ENCODE results near the gene SOX8. TPM values are rescaled to one million over a fixed set of nuclear protein-coding genes. Genes with fewer than 3 reads are reported as not detected.

The SOX8 gene
- total and polyA plus RNA-seq, 2 experiments from 2014 or later = 5.7 to 26.2 TPM

DNA sequence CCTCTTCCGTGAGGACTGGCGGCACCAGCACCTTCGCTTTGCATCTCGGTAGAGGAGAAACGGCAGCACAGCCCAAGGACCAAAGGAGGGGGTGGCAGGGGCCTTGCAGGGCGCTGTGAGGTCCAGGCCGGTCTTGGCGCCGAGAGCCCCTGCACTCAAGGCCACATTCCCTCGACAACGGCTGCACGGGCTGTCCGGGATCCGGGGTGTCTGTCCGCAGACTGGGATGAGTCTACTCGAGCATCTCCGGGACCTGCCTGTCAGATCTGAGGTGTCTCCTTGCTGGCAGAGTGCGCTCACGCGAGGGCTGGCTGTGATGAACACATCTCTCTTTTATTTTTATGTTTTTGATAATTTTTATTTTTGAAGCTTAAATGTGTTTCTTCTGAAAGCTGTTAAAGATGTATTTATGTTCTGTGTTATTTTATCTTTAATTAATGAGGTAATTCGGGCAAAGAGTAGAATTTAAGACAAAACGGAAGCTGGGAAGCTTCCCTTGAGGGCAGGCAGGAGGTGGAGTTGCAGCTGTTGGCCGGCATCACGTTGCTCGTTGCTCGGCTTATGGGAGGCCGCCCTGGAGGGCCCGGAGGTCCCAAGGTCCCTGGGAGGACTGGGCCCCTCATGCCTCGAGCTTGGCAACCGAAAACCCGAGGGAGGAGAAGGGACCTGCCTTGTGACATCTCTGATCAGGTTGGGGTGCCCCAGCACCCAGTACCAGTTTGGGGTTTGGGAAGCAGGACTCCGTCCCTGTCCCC is 4.3 kb downstream of the SOX8 start:
- Histone ChIP-seq H4K20me1 (replicated peaks; ENCODE audit: insufficient read depth) (no peaks in the 10 kb centered on the region; the same call in 1 of the 2 replicates), H3K4me1 (ENCODE audit: insufficient read depth) (no peaks in the 10 kb centered on the region), H3K4me2 (no peak overlapping the region), H3K79me2 (replicated peaks; ENCODE audit: insufficient read depth) (no peaks in the 10 kb centered on the region), H3K27me3 (ENCODE audit: insufficient read depth) (peaks cover 13% of the 10 kb centered on the region), H3K36me3 (ENCODE audit: insufficient read depth) (no peaks in the 10 kb centered on the region), H2AFZ (no peak overlapping the region), H3K27ac (ENCODE audit: low read depth) (no peak overlapping the region), H3F3A (replicated peaks; ENCODE audit: low read depth) (no peaks in the 10 kb centered on the region), H3K4me3 (no peak overlapping the region), H3K9me2 (ENCODE audit: insufficient read depth) (no peaks in the 10 kb centered on the region)
- DNase-seq (ENCODE audit: low spot score) (no peak), ATAC-seq (no peak)
- Mint-ChIP-seq H3K4me1 (peaks cover 4% of the 10 kb centered on the region; the same call in 2 of the 3 replicates), H3K4me3 (no peak overlapping the region; the same call in 2 of the 3 replicates), H3K27me3 (ENCODE audit: insufficient read depth, low read depth, poor library complexity) (peaks cover 13% of the 10 kb centered on the region), H3K27ac (no peak overlapping the region), H3K36me3 (ENCODE audit: low read depth) (peaks cover 3% of the 10 kb centered on the region; the same call in 1 of the 3 replicates), H3K9me3 (no peaks in the 10 kb centered on the region)
- TF ChIP-seq JUNB (IDR thresholded peaks at IDR 0.05; ENCODE audit: unreplicated experiment) (no peak), NANOG (IDR thresholded peaks at IDR 0.05; ENCODE audit: borderline replicate concordance) (no peak), STAT1 (IDR thresholded peaks at IDR 0.05; ENCODE audit: unreplicated experiment) (no peak), ZNF114 (CRISPR knock-in tag; IDR thresholded peaks at IDR 0.05) (no peak), EZH2phosphoT487 (IDR thresholded peaks at IDR 0.05; ENCODE audit: unreplicated experiment) (no peak), POLR2AphosphoS5 (IDR thresholded peaks at IDR 0.05; ENCODE audit: low read depth) (no peak)
- TF ChIP-seq, protein P1, sequence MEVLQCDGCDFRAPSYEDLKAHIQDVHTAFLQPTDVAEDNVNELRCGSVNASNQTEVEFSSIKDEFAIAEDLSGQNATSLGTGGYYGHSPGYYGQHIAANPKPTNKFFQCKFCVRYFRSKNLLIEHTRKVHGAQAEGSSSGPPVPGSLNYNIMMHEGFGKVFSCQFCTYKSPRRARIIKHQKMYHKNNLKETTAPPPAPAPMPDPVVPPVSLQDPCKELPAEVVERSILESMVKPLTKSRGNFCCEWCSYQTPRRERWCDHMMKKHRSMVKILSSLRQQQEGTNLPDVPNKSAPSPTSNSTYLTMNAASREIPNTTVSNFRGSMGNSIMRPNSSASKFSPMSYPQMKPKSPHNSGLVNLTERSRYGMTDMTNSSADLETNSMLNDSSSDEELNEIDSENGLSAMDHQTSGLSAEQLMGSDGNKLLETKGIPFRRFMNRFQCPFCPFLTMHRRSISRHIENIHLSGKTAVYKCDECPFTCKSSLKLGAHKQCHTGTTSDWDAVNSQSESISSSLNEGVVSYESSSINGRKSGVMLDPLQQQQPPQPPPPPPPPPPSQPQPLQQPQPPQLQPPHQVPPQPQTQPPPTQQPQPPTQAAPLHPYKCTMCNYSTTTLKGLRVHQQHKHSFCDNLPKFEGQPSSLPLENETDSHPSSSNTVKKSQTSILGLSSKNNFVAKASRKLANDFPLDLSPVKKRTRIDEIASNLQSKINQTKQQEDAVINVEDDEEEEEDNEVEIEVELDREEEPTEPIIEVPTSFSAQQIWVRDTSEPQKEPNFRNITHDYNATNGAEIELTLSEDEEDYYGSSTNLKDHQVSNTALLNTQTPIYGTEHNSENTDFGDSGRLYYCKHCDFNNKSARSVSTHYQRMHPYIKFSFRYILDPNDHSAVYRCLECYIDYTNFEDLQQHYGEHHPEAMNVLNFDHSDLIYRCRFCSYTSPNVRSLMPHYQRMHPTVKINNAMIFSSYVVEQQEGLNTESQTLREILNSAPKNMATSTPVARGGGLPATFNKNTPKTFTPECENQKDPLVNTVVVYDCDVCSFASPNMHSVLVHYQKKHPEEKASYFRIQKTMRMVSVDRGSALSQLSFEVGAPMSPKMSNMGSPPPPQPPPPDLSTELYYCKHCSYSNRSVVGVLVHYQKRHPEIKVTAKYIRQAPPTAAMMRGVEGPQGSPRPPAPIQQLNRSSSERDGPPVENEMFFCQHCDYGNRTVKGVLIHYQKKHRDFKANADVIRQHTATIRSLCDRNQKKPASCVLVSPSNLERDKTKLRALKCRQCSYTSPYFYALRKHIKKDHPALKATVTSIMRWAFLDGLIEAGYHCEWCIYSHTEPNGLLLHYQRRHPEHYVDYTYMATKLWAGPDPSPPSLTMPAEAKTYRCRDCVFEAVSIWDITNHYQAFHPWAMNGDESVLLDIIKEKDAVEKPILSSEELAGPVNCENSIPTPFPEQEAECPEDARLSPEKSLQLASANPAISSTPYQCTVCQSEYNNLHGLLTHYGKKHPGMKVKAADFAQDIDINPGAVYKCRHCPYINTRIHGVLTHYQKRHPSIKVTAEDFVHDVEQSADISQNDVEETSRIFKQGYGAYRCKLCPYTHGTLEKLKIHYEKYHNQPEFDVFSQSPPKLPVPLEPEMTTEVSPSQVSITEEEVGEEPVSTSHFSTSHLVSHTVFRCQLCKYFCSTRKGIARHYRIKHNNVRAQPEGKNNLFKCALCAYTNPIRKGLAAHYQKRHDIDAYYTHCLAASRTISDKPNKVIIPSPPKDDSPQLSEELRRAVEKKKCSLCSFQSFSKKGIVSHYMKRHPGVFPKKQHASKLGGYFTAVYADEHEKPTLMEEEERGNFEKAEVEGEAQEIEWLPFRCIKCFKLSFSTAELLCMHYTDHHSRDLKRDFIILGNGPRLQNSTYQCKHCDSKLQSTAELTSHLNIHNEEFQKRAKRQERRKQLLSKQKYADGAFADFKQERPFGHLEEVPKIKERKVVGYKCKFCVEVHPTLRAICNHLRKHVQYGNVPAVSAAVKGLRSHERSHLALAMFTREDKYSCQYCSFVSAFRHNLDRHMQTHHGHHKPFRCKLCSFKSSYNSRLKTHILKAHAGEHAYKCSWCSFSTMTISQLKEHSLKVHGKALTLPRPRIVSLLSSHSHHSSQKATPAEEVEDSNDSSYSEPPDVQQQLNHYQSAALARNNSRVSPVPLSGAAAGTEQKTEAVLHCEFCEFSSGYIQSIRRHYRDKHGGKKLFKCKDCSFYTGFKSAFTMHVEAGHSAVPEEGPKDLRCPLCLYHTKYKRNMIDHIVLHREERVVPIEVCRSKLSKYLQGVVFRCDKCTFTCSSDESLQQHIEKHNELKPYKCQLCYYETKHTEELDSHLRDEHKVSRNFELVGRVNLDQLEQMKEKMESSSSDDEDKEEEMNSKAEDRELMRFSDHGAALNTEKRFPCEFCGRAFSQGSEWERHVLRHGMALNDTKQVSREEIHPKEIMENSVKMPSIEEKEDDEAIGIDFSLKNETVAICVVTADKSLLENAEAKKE (CRISPR knock-in tag; IDR thresholded peaks at IDR 0.05) = no peak
- TF ChIP-seq, protein P2, sequence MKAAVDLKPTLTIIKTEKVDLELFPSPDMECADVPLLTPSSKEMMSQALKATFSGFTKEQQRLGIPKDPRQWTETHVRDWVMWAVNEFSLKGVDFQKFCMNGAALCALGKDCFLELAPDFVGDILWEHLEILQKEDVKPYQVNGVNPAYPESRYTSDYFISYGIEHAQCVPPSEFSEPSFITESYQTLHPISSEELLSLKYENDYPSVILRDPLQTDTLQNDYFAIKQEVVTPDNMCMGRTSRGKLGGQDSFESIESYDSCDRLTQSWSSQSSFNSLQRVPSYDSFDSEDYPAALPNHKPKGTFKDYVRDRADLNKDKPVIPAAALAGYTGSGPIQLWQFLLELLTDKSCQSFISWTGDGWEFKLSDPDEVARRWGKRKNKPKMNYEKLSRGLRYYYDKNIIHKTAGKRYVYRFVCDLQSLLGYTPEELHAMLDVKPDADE (IDR thresholded peaks at IDR 0.05) = no peak
